HG03108 (cell line): Measurements from ENCODE around the gene SLC16A13.
A peak's percentile ranks its signal among the peaks of the same experiment; 100 is the strongest.

Experiments used
- ATAC-seq: cut with Tn5 transposase; IDR thresholded peaks from one replicate; pipeline ENCODE4 v1.9.1; 2021; ENCODE audit warnings: moderate library complexity; ENCODE audit not compliant: unreplicated experiment

Gene SLC16A13

GRCh38 chr17:7011415-7011814 lies 24.4 kb upstream of the SLC16A13 start:
- ATAC-seq, result no peak

DNA sequence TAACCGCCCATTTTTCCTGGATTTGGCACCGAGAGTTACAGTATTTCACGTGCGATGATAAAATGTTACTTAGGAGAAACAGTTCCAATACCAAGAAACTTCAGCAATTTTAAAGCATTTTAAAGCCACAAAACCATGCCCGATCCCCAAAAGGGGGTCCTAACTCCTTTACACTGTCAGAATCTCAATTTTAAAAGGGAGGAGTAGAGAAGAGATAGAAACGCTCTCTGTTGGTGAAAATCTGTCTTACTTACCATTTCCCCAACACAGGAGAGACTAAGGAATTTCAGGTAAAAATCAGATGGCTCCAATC lies 23.9 kb upstream of the SLC16A13 start:
- no peak for ATAC-seq

- peak; percentile 78 for ATAC-seq
Observed at GRCh38 chr17:7014261-7014994, 21.4 kb upstream of the SLC16A13 start.

DNA sequence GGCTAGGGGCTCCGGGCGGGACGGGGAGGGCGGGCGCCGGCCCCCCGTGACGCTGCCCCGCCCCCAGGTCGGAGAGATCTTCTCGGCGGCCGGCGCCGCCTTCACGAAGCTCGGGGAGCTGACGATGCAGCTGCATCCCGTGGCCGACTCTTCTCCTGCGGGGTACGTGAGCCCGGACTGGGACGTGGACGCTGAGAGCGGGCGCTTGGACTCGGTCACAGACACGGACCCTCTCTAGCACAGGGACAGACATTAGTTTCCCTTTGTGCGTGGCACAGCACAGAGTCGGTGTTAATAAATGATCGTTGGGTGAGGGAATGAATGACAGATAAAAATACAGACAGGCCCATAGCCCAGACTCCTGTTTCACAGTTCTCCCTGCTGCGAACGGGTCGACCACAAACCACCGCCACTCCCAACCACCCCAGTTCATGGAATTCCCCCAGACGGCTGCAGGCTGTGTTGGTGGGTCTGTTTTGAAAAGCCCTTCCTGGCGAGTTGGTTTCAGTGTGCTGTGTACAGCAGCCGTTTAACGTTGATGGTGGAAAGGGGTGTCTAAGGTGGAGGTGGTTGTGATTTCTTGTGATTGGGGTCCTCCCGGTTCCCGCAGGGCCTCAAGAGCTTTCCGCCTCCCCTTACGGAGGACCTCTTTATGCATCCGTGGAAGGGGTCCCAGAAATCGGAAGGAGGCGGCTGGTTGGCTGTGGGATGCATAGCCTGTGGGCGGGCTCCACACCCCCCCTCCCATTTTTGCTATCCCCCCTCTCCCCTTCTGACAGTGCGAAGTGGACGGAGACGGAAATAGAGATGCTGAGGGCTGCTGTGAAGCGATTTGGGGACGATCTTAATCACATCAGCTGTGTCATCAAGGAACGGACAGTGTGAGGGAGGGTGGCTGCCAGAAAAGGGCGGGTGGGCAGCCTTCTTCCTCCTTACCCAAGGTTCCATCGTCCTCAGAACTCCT lies 20.5 kb upstream of the SLC16A13 start:
- ATAC-seq, result peak; percentile 6

DNA sequence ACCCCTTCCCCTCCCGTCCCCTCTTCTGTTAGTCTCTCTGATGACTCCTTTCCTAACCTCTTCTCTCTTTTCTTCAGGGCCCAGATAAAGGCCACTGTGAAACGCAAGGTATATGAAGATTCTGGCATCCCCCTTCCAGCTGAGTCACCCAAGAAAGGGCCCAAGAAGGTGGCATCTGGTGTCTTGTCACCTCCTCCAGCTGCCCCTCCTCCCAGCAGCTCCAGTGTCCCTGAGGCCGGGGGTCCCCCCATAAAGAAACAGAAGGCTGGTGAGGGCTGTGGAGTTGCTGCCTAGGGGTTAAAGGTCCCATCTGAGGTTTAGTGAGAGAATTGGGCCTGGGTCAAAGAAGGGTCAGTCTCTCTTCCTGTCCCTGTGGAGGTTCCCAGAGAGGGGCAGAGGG lies 19.4 kb upstream of the SLC16A13 start:
- ATAC-seq, result no peak

GRCh38 chr17:7016886-7017826 lies 18.7 kb upstream of the SLC16A13 start:
- no peak for ATAC-seq

- no peak for ATAC-seq
Observed at GRCh38 chr17:7017827-7018200, 18.0 kb upstream of the SLC16A13 start.

DNA sequence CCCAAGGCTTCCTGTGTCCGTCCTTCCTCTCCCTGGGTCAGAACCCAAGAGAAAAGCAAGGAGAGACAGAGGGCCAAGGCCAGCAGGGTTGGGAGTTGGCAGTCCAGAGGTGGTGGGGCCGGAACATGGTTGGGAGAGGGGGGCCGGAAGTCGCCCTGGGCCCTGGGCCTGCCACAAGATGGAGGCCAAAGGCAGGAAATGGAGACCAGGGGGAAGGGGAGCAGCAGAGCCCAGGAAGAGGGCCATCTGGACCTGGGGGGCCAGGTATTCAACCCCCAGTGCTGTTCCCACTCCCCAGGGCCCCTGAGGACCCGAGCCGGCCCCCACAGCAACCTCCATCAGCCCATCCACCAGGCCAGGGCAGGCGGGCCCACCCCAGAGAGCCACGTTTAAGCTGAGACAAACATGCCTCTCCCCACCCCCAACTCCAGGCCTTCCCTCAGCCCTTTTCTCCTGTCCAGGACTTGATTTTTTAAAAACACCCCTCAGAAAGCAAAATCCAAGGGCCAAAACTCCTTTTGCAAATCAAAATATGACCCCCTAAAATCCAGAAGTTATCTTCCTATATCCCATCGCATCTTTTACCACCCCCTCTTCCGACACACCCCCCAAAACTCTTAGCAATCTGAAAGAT lies 17.4 kb upstream of the SLC16A13 start:
- ATAC-seq, result no peak

GRCh38 chr17:7019367-7019766 lies 16.4 kb upstream of the SLC16A13 start:
- ATAC-seq, result no peak

DNA sequence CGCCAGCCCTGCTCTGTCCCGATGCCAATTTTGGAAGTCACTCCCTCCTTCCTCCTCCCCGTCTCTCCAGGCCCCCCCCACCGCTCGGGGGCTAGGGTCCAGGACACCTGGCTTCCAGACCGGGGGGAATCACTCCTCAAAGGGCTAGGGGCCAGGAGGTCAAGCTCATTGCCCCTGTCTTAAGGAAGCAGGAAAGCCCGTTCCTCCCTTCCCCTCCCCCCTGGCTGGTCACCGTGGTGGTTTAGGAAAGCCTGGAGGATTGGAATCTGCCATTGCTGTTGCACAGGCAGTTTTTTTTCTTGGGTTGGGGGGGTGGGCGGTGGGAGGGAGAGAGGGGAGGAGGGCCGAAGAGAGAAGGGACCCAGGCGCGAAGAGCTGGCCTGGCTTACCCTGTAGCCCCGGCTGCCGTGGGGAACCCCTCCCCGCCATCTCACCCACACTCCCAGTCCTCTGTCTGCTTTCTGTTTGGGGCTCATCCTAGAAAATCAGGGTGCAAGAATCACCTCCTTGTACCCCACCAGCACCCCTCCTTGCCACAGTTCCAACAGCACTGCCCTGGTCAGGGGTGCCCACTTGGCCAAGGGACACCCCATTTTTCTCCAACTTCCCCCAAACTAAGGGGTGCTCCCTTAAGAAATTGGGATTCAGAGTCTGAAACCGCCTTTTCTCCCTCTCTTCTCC lies 15.8 kb upstream of the SLC16A13 start:
- ATAC-seq, result no peak

GRCh38 chr17:7020894-7021664 lies 14.7 kb upstream of the SLC16A13 start:
- no peak for ATAC-seq

GRCh38 chr17:7021993-7022778 lies 13.6 kb upstream of the SLC16A13 start:
- ATAC-seq, result peak; percentile 53

DNA sequence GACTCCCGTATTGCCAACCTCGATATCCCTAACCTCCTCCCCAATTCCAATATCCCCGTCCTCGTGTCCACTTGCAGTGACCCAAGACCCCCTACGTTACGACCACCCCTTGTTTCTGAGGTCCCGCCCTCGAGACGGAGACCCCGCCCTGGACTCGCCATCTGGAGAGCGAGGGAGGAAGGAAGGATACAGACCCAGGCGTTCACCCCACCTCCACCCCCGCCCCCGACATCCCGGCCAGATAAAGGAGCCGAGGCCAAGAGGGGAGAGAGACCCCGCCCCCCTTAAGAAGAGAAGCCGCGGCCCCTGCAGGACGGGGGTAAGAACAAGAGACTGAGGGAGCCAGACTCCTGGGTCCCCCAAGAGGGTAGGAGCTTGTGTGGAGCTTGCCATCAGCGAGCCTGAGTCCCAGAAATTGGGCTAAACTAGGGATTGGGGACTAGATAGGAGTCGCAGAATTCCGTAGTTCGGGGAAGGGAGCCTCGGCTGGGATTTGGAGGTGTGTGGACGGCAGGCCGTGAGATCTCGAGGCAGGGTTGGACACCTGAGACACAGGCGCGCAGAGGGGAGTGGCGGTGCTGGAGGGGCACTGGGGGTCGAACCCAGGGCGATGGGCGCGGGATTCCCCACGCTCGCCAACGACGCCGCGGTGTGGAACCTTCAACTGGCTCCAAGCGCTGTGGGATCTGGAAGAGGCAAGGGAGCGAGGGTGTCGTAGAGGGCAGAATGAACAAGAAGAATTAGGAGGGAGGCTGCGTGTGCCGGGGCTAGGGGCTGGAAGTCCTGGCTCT lies 12.8 kb upstream of the SLC16A13 start, which contains the start of gene BCL6B:
TSS of gene BCL6B (plus strand) at position 270 of the 791 bp plus-strand sequence. CDS start 622 bp downstream, outside the sequence.
- no peak for ATAC-seq

- ATAC-seq, result no peak
Observed at GRCh38 chr17:7023576-7024401, 12.0 kb upstream of the SLC16A13 start.

- ATAC-seq, result no peak
Observed at GRCh38 chr17:7024402-7024785, 11.4 kb upstream of the SLC16A13 start.

GRCh38 chr17:7025245-7025644 lies 10.6 kb upstream of the SLC16A13 start:
- no peak for ATAC-seq
